ENCODE results near the gene OPA1. TPM values are rescaled to one million over a fixed set of nuclear protein-coding genes. Genes with fewer than 3 reads are reported as not detected.

The OPA1 gene
- total and polyA plus RNA-seq, 2 of the 13 experiments (the other 11 are each of a cell fraction or from before 2014, with no cell fraction given): 26.7 to 78.5 TPM

GRCh38 chr3:193711964-193712598 lies 119.1 kb downstream of the OPA1 start (continued):
- TF ChIP-seq NFAT5 (CRISPR knock-in tag; IDR thresholded peaks at IDR 0.05) (no peak), ZNF747 (CRISPR knock-in tag; IDR thresholded peaks at IDR 0.05; ENCODE audit: borderline replicate concordance) (peak; percentile 96), ZNF329 (CRISPR knock-in tag; IDR thresholded peaks at IDR 0.05; ENCODE audit: low read depth) (0 out of 2 replicates have a peak, but pooled peaks have one; percentile 89), SIN3A (IDR thresholded peaks at IDR 0.05; ENCODE audit: borderline replicate concordance, low read depth, low read length) (no peak), STAT5B (CRISPR knock-in tag; IDR thresholded peaks at IDR 0.05) (no peak), IKZF1 (IDR thresholded peaks at IDR 0.05) (no peak), ZNF883 (CRISPR knock-in tag; IDR thresholded peaks at IDR 0.05; ENCODE audit: not compliant biosample characterization) (peak; percentile 25), ZBTB49 (CRISPR knock-in tag; IDR thresholded peaks at IDR 0.05; ENCODE audit: borderline replicate concordance) (no peak), ZNF724P (CRISPR knock-in tag; IDR thresholded peaks at IDR 0.05; ENCODE audit: borderline replicate concordance) (peak; percentile 94; the same call in 1 of the 2 replicates), AGO2 (optimal IDR thresholded peaks at IDR 0.05; ENCODE audit: low read depth, low read length) (no peak), ZNF761 (CRISPR knock-in tag; conservative IDR thresholded peaks at IDR 0.05) (peak; percentile 80; the same call in 1 of the 2 replicates)
- TF ChIP-seq, protein P1, sequence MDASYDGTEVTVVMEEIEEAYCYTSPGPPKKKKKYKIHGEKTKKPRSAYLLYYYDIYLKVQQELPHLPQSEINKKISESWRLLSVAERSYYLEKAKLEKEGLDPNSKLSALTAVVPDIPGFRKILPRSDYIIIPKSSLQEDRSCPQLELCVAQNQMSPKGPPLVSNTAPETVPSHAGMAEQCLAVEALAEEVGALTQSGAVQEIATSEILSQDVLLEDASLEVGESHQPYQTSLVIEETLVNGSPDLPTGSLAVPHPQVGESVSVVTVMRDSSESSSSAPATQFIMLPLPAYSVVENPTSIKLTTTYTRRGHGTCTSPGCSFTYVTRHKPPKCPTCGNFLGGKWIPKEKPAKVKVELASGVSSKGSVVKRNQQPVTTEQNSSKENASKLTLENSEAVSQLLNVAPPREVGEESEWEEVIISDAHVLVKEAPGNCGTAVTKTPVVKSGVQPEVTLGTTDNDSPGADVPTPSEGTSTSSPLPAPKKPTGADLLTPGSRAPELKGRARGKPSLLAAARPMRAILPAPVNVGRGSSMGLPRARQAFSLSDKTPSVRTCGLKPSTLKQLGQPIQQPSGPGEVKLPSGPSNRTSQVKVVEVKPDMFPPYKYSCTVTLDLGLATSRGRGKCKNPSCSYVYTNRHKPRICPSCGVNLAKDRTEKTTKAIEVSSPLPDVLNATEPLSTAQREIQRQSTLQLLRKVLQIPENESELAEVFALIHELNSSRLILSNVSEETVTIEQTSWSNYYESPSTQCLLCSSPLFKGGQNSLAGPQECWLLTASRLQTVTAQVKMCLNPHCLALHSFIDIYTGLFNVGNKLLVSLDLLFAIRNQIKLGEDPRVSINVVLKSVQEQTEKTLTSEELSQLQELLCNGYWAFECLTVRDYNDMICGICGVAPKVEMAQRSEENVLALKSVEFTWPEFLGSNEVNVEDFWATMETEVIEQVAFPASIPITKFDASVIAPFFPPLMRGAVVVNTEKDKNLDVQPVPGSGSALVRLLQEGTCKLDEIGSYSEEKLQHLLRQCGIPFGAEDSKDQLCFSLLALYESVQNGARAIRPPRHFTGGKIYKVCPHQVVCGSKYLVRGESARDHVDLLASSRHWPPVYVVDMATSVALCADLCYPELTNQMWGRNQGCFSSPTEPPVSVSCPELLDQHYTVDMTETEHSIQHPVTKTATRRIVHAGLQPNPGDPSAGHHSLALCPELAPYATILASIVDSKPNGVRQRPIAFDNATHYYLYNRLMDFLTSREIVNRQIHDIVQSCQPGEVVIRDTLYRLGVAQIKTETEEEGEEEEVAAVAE (CRISPR knock-in tag; IDR thresholded peaks at IDR 0.05; ENCODE audit: borderline replicate concordance): peak; percentile 70; the same call in 1 of the 2 replicates
- TF ChIP-seq, protein P2, sequence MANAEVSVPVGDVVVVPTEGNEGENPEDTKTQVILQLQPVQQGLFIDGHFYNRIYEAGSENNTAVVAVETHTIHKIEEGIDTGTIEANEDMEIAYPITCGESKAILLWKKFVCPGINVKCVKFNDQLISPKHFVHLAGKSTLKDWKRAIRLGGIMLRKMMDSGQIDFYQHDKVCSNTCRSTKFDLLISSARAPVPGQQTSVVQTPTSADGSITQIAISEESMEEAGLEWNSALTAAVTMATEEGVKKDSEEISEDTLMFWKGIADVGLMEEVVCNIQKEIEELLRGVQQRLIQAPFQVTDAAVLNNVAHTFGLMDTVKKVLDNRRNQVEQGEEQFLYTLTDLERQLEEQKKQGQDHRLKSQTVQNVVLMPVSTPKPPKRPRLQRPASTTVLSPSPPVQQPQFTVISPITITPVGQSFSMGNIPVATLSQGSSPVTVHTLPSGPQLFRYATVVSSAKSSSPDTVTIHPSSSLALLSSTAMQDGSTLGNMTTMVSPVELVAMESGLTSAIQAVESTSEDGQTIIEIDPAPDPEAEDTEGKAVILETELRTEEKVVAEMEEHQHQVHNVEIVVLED (CRISPR knock-in tag; IDR thresholded peaks at IDR 0.05; ENCODE audit: borderline replicate concordance): peak; percentile 64
